Keratinocyte (primary cell): ENCODE data around the gene SLC25A21.

Experiments used
- EZH2 ChIP-seq: IDR thresholded peaks from one replicate; pipeline ENCODE4 v1.6.1; 2012; ENCODE audit warnings: inconsistent platforms, mild to moderate bottlenecking, low read length, moderate library complexity
- TF ChIP-seq, protein P1 (sequence below), 3 experiments: IDR thresholded peaks in 1 of 3; conservative IDR thresholded peaks in 1 of 3; optimal IDR thresholded peaks in 1 of 3; 2 replicates in 2 of 3; 3 replicates in 1 of 3; pipeline versions ENCODE3 to v1.5.1; 2011; ENCODE audit warnings: low read length in 3 of 3, mild to moderate bottlenecking in 3 of 3, moderate library complexity in 2 of 3, control low read depth in 1 of 3, inconsistent platforms in 1 of 3; ENCODE audit not compliant: insufficient read depth in 2 of 3; ENCODE audit errors: extremely low read depth in 1 of 3

DNA sequence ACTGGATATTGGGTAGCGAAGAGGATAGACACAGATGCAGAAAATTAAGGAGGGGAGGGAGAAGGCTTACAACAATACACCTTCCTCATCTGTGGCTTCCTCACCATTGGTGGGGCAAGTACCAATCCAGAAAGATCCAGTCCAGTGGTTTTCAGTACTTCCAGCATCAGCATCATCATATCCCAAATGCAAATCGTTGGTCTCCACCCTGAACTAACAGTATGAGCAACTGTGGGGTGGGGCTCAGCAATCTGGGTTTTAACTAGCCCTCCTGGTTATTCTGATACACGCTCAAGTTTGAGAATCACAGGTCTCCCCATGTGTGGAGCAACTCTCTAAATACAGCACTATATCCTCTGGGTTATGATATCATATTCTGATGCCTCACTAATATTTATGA, 317.0 kb downstream of the SLC25A21 start:
- TF ChIP-seq, protein P1, sequence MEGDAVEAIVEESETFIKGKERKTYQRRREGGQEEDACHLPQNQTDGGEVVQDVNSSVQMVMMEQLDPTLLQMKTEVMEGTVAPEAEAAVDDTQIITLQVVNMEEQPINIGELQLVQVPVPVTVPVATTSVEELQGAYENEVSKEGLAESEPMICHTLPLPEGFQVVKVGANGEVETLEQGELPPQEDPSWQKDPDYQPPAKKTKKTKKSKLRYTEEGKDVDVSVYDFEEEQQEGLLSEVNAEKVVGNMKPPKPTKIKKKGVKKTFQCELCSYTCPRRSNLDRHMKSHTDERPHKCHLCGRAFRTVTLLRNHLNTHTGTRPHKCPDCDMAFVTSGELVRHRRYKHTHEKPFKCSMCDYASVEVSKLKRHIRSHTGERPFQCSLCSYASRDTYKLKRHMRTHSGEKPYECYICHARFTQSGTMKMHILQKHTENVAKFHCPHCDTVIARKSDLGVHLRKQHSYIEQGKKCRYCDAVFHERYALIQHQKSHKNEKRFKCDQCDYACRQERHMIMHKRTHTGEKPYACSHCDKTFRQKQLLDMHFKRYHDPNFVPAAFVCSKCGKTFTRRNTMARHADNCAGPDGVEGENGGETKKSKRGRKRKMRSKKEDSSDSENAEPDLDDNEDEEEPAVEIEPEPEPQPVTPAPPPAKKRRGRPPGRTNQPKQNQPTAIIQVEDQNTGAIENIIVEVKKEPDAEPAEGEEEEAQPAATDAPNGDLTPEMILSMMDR (optimal IDR thresholded peaks at IDR 0.05 in 1 of 3, IDR thresholded peaks at IDR 0.05 in 1 of 3, conservative IDR thresholded peaks at IDR 0.05 in 1 of 3; ENCODE audit: extremely low read depth in 1 of 3, insufficient read depth in 2 of 3, low read length in 3 of 3): no peak
- TF ChIP-seq EZH2: no peak
